Hepatocyte (in vitro differentiated cells): ENCODE data around the gene PRODH.
"Not testable (repeated sequence)": the region's sequence is repeated elsewhere in the genome, so short reads cannot be mapped to it uniquely, and the experiment has no call there.

ENCODE experiments used
- EZH2 ChIP-seq: fragments of 200-600 bp; sonication (generic); IDR thresholded peaks from 2 replicates; pipeline ENCODE4 v1.6.1; 2016; ENCODE audit warnings: antibody characterized with exemption, mild to moderate bottlenecking, borderline replicate concordance
- EZH2phosphoT487 ChIP-seq: fragments of 200-600 bp; sonication (generic); IDR thresholded peaks from one replicate; pipeline ENCODE4 v1.6.1; 2018; ENCODE audit warnings: antibody characterized with exemption, mild to moderate bottlenecking, low read depth, moderate library complexity; ENCODE audit not compliant: unreplicated experiment, severe bottlenecking
- TF ChIP-seq, protein P1 (sequence below): fragments of 200-600 bp; sonication (generic); IDR thresholded peaks from 2 replicates; pipeline ENCODE4 v1.5.1; 2016; ENCODE audit warnings: antibody characterized with exemption, mild to moderate bottlenecking; ENCODE audit not compliant: poor library complexity

DNA sequence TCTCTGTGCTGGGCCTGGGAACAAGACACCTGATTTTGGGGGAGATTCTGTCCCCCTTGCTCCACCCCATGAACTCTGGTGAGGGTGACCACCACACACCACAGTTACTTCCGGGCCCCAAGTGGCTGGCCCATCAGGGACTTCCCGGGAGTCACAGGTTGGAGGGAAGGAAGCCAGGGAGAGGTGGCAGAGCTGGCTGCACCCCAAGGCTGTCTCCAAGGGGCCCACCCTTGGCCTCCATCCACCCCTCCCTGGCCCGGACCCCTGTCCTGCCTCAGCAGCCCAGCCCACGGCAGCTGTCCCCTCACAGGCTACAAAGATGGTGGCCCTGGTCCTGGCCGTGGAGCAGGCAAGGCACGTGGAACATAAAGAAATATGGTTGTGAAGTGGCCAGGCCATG is 23.2 kb upstream of the PRODH start:
- TF ChIP-seq, protein P1, sequence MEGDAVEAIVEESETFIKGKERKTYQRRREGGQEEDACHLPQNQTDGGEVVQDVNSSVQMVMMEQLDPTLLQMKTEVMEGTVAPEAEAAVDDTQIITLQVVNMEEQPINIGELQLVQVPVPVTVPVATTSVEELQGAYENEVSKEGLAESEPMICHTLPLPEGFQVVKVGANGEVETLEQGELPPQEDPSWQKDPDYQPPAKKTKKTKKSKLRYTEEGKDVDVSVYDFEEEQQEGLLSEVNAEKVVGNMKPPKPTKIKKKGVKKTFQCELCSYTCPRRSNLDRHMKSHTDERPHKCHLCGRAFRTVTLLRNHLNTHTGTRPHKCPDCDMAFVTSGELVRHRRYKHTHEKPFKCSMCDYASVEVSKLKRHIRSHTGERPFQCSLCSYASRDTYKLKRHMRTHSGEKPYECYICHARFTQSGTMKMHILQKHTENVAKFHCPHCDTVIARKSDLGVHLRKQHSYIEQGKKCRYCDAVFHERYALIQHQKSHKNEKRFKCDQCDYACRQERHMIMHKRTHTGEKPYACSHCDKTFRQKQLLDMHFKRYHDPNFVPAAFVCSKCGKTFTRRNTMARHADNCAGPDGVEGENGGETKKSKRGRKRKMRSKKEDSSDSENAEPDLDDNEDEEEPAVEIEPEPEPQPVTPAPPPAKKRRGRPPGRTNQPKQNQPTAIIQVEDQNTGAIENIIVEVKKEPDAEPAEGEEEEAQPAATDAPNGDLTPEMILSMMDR, result not testable (repeated sequence)
- not testable (repeated sequence) for TF ChIP-seq EZH2, EZH2phosphoT487
